Ascending aorta (tissue), 2 donors: Measurements from ENCODE around the gene MEGF11. TPM values are rescaled to one million over a fixed set of nuclear protein-coding genes. Genes with fewer than 3 reads are reported as not detected.
"Not testable (repeated sequence)": the region's sequence is repeated elsewhere in the genome, so short reads cannot be mapped to it uniquely, and the experiment has no call there.

Experiments used
- DNase-seq, 2 donors: peaks; one replicate each; pipeline ENCODE4 v3.0.0-alpha.2; 2019; ENCODE audit warnings: low spot score in 2 of 2
- H3K27ac ChIP-seq, 2 donors: fragments of 200-600 bp; sonication (generic); one replicate each; pipeline ENCODE4 v1.5.1; 2016 to 2017; ENCODE audit warnings: mild to moderate bottlenecking in 1 of 2
- H3K27me3 ChIP-seq: fragments of 200-600 bp; sonication (generic); one replicate; pipeline ENCODE4 v1.5.1; 2017
- H3K36me3 ChIP-seq, 2 donors: fragments of 200-600 bp; sonication (generic); one replicate each; pipeline ENCODE4 v1.5.1; 2016
- H3K4me1 ChIP-seq, 2 donors: fragments of 200-600 bp; sonication (generic); one replicate each; pipeline ENCODE4 v1.5.1; 2016 to 2017; ENCODE audit warnings: mild to moderate bottlenecking in 1 of 2
- H3K4me3 ChIP-seq, 2 donors: fragments of 200-600 bp; sonication (generic); one replicate each; pipeline ENCODE4 v1.5.1; 2016 to 2017; ENCODE audit warnings: mild to moderate bottlenecking in 1 of 2
- H3K9me3 ChIP-seq, 2 donors: fragments of 200-600 bp; sonication (generic); one replicate each; pipeline ENCODE4 v1.5.1; 2016
- intact Hi-C: fragments of 100-400 bp; cut with DNase I; formaldehyde crosslinking; loops from one replicate; pipeline ENCODE4 v1.15.1; 2023
- total RNA-seq: library from RNA; depleted of rRNA; stranded (reverse); fragments of >200 nt; gene quantifications from one replicate; pipeline ENCODE4 v1.1.0, GENCODE V29; 2016
- TF ChIP-seq, protein P1 (sequence below), 3 experiments: fragments of 200-600 bp in 2 of 3; fragments of 450-650 bp in 1 of 3; sonication (generic) in 2 of 3; IDR thresholded peaks; one replicate each; pipeline ENCODE4 v1.5.1; 2016 to 2019; ENCODE audit warnings: antibody characterized with exemption in 3 of 3, mild to moderate bottlenecking in 1 of 3, moderate library complexity in 1 of 3

Gene MEGF11
- total RNA-seq, 1 donor from 2014 or later: not detected

DNA sequence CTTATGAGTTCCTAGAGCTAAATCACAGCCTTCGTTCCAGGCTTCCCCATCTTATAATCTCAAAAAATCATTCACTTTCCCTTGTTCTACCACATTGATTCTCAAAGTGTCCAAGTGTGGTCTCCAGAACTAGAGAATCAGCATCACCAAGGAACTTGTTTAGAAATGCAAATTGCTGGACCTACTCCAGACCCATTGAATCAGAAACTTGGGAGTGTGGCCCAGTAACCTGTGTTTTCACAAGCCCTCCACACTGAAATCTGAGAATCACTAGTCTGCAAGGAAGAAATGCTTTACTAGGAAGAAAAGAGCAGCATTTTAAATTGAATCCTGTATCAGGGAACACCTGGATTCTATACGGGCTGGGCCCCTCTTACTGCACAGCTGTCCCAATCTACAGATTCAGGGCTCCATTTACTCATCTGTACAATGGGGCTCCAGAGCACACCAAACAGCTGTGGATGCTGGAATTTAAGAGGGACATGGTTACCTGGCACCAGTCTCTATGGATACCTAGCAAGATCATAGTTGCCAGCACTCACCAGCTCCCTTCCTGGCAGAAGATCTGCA is 3.9 kb downstream of the MEGF11 start:
- intact Hi-C loops: no loop called here
- Histone ChIP-seq H3K27me3 (no peaks in the 10 kb centered on the region), H3K4me1 (peaks cover 19 to 20% of the 10 kb centered on the region in 2 donors), H3K27ac (no peak overlapping the region), H3K36me3 (no peaks in the 10 kb centered on the region), H3K4me3 (no peak overlapping the region), H3K9me3 (no peaks in the 10 kb centered on the region)
- no peak for DNase-seq
- TF ChIP-seq, protein P1, sequence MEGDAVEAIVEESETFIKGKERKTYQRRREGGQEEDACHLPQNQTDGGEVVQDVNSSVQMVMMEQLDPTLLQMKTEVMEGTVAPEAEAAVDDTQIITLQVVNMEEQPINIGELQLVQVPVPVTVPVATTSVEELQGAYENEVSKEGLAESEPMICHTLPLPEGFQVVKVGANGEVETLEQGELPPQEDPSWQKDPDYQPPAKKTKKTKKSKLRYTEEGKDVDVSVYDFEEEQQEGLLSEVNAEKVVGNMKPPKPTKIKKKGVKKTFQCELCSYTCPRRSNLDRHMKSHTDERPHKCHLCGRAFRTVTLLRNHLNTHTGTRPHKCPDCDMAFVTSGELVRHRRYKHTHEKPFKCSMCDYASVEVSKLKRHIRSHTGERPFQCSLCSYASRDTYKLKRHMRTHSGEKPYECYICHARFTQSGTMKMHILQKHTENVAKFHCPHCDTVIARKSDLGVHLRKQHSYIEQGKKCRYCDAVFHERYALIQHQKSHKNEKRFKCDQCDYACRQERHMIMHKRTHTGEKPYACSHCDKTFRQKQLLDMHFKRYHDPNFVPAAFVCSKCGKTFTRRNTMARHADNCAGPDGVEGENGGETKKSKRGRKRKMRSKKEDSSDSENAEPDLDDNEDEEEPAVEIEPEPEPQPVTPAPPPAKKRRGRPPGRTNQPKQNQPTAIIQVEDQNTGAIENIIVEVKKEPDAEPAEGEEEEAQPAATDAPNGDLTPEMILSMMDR (IDR thresholded peaks at IDR 0.05): no peak

- H3K4me1 ChIP-seq: peaks cover 2% of the 10 kb centered on the region in 2 donors
- no peaks in the 10 kb centered on the region for H3K36me3 ChIP-seq
- no peaks in the 10 kb centered on the region for H3K27me3 ChIP-seq
- DNase-seq: no peak
- no peak overlapping the region for H3K27ac ChIP-seq
- H3K9me3 ChIP-seq: no peaks in the 10 kb centered on the region
- intact Hi-C loops: no loop called here
- TF ChIP-seq, protein P1 (IDR thresholded peaks at IDR 0.05): no peak
- H3K4me3 ChIP-seq: no peak overlapping the region
Observed at GRCh38 chr15:66246937-66247336, 6.6 kb downstream of the MEGF11 start.

GRCh38 chr15:66245832-66246231 is 7.7 kb downstream of the MEGF11 start:
- H3K36me3 ChIP-seq, H3K4me3 ChIP-seq, intact Hi-C loops, DNase-seq, H3K4me1 ChIP-seq, H3K27me3 ChIP-seq, H3K27ac ChIP-seq, H3K9me3 ChIP-seq: not testable (repeated sequence)

DNA sequence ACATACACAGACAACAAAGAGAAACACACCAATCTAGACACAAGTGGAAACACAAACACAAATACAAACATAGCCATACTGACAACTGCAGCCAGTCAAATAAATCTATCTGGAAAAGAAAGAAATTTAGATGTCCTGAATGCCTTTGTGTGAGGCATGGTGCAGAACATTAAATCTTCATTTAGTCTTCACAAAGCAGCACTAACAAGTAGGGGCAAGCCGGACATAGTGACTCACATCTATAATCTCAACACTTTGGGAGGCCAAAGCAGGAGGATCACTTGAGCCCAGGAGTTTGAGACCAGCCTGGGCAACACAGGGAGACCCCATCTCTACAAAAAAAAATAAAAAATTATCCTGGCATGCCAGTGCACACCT is 11.7 kb downstream of the MEGF11 start:
- Histone ChIP-seq H3K9me3 (no peaks in the 10 kb centered on the region), H3K4me1 (no peaks in the 10 kb centered on the region), H3K27me3 (no peaks in the 10 kb centered on the region), H3K36me3 (no peaks in the 10 kb centered on the region), H3K27ac (no peak overlapping the region), H3K4me3 (no peak overlapping the region)
- no peak for DNase-seq
- intact Hi-C loops: no loop called here
- TF ChIP-seq, protein P1 (IDR thresholded peaks at IDR 0.05): no peak

DNA sequence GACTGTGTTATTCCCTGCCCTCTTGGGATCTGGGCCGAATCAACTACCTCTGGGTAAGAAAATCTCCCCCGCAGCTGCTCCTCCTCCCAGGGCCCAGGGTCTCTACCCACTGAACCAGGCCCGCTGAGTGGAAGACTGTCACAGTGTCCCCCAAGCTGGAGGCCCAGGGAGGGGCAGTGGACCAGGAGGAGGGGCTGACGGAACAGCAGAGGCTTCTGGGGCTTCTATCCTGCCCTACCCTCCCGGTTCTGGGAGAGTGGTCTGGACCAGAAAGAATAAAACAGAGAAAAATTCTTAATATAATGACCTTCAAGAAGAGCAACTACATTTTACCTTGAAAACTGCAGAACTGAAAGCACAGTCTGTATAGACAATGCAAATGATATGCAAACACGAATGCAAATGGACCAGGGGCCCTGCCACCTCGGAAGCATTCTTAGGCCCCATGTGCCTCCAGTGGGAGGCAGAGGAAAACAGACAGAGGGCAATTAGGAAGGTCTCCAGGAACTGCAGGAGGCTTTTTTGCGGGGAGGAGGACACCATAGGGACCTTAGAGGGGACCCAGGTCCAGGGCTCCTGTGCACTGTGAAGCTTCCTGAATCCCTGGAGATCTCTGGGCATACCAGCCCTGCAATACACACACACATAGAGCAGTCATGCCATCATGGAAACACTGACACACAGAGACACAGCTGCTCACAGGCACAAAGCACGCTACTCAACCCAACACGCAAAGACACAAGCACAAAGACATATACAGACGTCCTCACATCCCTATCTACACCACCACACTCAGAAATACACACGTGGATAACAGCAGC is 12.3 kb downstream of the MEGF11 start:
- no peaks in the 10 kb centered on the region for H3K27me3 ChIP-seq

More for the DNA sequence above, 12.3 kb downstream of the MEGF11 start:
- Histone ChIP-seq H3K27ac (no peak overlapping the region), H3K4me1 (no peaks in the 10 kb centered on the region), H3K4me3 (no peak overlapping the region), H3K9me3 (no peaks in the 10 kb centered on the region), H3K36me3 (no peaks in the 10 kb centered on the region)
- intact Hi-C loops: no loop called here
- TF ChIP-seq, protein P1 (IDR thresholded peaks at IDR 0.05): no peak
- DNase-seq: no peak
